Activated naive CD4-positive, alpha-beta T cell treated with anti-CD3 and anti-CD28 coated beads, Interleukin-2, amount 50 U/mL, for 72 hours (primary cell): ENCODE results near the gene GPHA2. TPM values are rescaled to one million over a fixed set of nuclear protein-coding genes. Genes with fewer than 3 reads are reported as not detected.
"Not testable (repeated sequence)": the region's sequence is repeated elsewhere in the genome, so short reads cannot be mapped to it uniquely, and the experiment has no call there.

ENCODE experiments used
- ATAC-seq, 2 donors: fragments of 150-1000 bp; cut with Tn5 transposase; 2 replicates each; pipeline ENCODE4 v1.10.0; 2021; ENCODE audit warnings: mild to moderate bottlenecking in 2 of 2, moderate library complexity in 2 of 2
- DNase-seq, 2 donors: peaks; one replicate each; pipeline ENCODE4 v3.0.0; 2021 to 2022; ENCODE audit warnings: low spot score in 2 of 2
- H3K27ac Mint-ChIP-seq, 2 donors: one replicate each; pipeline ENCODE4 v1.8.0; 2022; ENCODE audit warnings: mild to moderate bottlenecking in 2 of 2, mixed read lengths in 2 of 2
- H3K36me3 Mint-ChIP-seq, 2 donors: one replicate each; pipeline ENCODE4 v1.8.0; 2022; ENCODE audit warnings: mixed read lengths in 2 of 2
- H3K9me3 Mint-ChIP-seq, 2 donors: one replicate each; pipeline ENCODE4 v1.8.0; 2022; ENCODE audit warnings: mixed read lengths in 2 of 2
- total RNA-seq, 2 donors: library from RNA; stranded (reverse); gene quantifications; one replicate each; pipeline ENCODE4 v1.2.3, GENCODE V29; 2022

GPHA2 gene
- total RNA-seq = not detected

DNA sequence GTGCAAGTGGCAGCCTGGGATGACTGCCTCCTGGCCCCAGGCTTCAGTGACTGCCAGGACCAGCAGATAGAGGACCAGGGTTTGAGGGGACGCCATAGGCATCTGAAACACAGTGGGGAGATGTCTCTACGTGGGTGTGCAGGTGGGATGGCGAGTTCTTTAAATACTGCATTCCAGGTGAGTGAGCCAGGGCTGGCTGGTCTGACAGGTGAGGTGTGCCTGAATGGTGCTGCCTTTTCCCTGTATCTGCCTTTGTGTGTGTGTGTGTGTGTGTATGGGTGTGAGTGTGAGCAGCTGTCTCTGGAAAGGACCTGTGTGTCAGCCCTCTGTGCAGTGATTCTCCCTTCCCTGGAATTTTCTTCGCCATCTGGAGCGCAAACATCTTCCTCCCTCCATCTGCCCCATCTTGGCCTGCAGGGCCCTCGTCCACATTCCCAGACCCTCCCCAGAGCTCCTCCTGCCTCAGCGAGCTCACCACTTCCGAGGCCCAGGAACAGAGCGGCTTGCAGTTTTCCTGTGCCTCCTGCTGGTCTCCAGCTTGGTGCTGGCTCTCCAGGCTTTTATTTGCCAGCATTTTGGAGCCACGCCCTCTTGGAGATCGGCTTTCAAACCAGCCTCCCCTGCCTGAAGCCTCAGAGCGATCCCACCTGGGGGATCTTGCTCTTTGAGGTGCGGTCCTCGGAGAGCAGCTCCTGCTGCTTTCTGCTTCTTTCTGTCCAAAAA is at the start of gene GPHA2:
TSS of gene GPHA2 (minus strand) at position 535 of the 723 bp plus-strand sequence. CDS start at position 102, 433 bp downstream.
- ATAC-seq (no peak), DNase-seq (no peak)
- Mint-ChIP-seq H3K27ac (peak within 1 kb of the TSS in 1 of 2 donors; percentile 90), H3K36me3 (no peaks in the 10 kb centered on the region), H3K9me3 (no peaks in the 10 kb centered on the region)

DNA sequence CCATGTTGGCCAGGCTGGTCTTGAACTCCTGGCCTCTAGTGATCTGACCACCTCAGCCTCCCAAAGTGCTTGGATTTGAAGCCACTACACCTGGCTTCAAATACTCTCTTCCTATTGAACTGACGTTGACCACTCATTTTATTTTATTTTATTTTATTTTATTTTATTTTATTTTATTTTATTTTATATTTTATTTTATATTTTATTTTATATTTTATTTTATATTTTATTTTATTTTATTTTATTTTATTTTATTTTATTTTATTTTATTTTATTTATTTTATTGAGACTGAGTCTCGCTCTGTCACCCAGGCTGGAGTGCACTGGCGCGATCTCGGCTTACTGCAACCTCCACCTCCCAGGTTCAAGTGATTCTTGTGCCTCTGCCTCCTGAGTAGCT is 47.6 kb upstream of the GPHA2 start:
- H3K9me3 Mint-ChIP-seq, ATAC-seq, H3K27ac Mint-ChIP-seq, DNase-seq, H3K36me3 Mint-ChIP-seq: not testable (repeated sequence)

GRCh38 chr11:64976651-64977050 is 41.0 kb upstream of the GPHA2 start:
- DNase-seq (no peak), ATAC-seq (no peak)
- H3K27ac Mint-ChIP-seq = no peak overlapping the region
- no peaks in the 10 kb centered on the region for H3K9me3 Mint-ChIP-seq
- H3K36me3 Mint-ChIP-seq = no peaks in the 10 kb centered on the region

DNA sequence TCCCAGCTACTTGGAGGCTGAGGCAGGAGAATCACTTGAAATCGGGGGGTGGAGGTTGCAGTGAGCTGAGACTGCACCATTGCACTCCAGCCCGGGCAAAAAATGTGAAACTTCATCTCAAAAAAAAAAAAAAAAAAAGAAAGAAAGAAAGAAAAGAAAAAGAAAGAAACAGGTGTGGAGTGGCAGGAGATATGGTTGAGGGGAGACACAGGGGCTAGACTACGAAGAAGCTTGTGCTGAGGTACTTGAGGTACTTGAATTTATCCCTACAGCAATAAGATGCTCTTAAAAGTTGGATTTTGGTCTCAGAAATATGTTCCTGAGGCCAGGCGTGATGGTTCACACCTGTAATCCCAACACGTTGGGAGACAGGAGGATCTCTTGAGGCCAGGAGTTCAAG is 38.4 kb upstream of the GPHA2 start:
- H3K27ac Mint-ChIP-seq = no peak overlapping the region
- H3K9me3 Mint-ChIP-seq = no peaks in the 10 kb centered on the region

GRCh38 chr11:64971421-64972233 is 35.9 kb upstream of the GPHA2 start, which contains the start of gene MAJIN:
Gene MAJIN (minus strand): TSS chr11:64972108. CDS start chr11:64959405, 12,703 bp downstream.
- DNase-seq = peak; percentile 84 to 92

More for the DNA sequence above, 38.4 kb upstream of the GPHA2 start:
- no peaks in the 10 kb centered on the region for H3K36me3 Mint-ChIP-seq
- no peak for DNase-seq
- ATAC-seq = no peak

GRCh38 chr11:64970731-64971151 is 35.0 kb upstream of the GPHA2 start:
- peak; percentile 52 to 57 for DNase-seq
- Mint-ChIP-seq H3K36me3 (no peaks in the 10 kb centered on the region), H3K27ac (peak overlapping the region; percentile 84 to 99), H3K9me3 (no peaks in the 10 kb centered on the region)
- peak; percentile 84 to 87 for ATAC-seq

More at GRCh38 chr11:64971421-64972233, 35.9 kb upstream of the GPHA2 start, which contains the start of gene MAJIN:
- Mint-ChIP-seq H3K36me3 (no peaks in the 10 kb centered on the region), H3K27ac (peak within 1 kb of the TSS; percentile 84 to 99), H3K9me3 (no peaks in the 10 kb centered on the region)
- ATAC-seq = peak; percentile 28 to 45

GRCh38 chr11:64969209-64969608 is 33.5 kb upstream of the GPHA2 start:
- ATAC-seq (peak; percentile 23 to 33), DNase-seq (no peak)
- Mint-ChIP-seq H3K27ac (peak overlapping the region; percentile 58 to 84), H3K36me3 (no peaks in the 10 kb centered on the region), H3K9me3 (no peaks in the 10 kb centered on the region)

- Mint-ChIP-seq H3K27ac (peak overlapping the region; percentile 1 to 46), H3K9me3 (no peaks in the 10 kb centered on the region), H3K36me3 (no peaks in the 10 kb centered on the region)
- peak; percentile 25 to 53 for ATAC-seq
- no peak for DNase-seq
These were observed 31.7 kb upstream of the GPHA2 start for GRCh38 chr11:64967375-64967774.

- ATAC-seq = no peak
These were observed 27.5 kb upstream of the GPHA2 start for GRCh38 chr11:64963072-64963631.

GRCh38 chr11:64960719-64961118 is 25.0 kb upstream of the GPHA2 start:
- Mint-ChIP-seq H3K36me3 (no peaks in the 10 kb centered on the region), H3K9me3 (no peaks in the 10 kb centered on the region), H3K27ac (no peak overlapping the region)
- ATAC-seq (no peak), DNase-seq (no peak)

More at GRCh38 chr11:64963072-64963631, 27.5 kb upstream of the GPHA2 start:
- DNase-seq = no peak
- Mint-ChIP-seq H3K27ac (no peak overlapping the region), H3K36me3 (no peaks in the 10 kb centered on the region), H3K9me3 (no peaks in the 10 kb centered on the region)

DNA sequence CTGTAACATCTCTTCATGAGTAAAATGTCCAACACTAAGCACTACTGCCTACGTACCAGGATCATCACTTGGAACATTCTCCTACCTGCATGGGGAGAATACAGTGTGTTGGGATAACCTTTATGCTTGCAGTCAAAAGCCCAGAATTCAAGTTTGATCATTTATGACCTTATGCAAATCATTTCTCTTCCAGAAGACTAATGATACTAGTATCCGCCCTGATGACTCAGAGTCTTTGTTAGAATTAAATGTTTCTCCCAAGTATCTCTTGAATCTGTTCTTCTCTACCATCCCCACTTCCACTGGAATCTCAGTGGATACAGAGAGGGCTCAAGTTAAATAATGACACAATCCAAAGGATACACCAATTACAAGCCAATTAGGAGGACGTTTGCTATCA is 23.8 kb upstream of the GPHA2 start:
- DNase-seq = no peak
- no peak overlapping the region for H3K27ac Mint-ChIP-seq
- H3K9me3 Mint-ChIP-seq = no peaks in the 10 kb centered on the region
- ATAC-seq = no peak
- no peaks in the 10 kb centered on the region for H3K36me3 Mint-ChIP-seq

DNA sequence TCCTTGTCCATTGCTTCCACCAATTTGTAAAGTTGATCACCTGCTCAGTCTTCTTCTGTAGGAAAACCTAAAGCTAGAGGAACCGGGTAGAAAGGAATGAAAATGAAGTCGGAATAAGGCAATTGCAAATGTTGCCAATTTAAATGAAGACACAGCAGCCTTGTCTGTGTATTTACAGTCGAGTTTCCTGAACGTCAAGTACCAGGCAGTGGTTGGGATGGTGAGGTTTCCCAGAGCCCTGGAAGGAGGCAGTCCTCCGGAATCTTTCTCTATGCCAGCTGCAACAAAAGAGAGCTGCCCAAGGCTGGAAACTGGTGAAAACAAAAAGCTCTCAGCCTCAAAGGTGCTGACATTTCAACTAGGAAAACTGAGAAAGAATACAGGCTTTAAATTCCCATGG is 18.5 kb upstream of the GPHA2 start:
- Mint-ChIP-seq H3K9me3 (no peaks in the 10 kb centered on the region), H3K27ac (no peak overlapping the region), H3K36me3 (no peaks in the 10 kb centered on the region)
- ATAC-seq = no peak
- DNase-seq = no peak

DNA sequence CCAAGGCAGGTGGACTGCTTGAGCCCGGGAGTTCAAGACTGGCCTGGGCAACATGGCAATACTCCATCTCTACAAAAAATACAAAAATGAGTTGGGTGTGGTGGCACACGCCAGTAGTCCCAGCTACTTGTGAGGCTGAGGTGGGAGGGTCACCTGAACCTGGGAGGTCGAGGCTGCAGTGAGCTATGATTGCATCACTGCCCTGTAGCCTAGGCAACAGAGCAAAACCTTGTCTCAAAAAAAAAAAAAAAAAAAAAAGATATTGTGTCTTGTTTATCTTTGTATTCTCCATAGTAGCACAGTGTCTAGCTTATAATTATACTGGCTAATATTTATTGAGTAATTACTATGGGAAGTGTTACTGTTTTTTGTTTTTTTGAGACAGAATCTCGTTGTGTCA is 15.8 kb upstream of the GPHA2 start:
- Mint-ChIP-seq H3K27ac (no peak overlapping the region), H3K9me3 (no peaks in the 10 kb centered on the region), H3K36me3 (no peaks in the 10 kb centered on the region)
- no peak for DNase-seq
- no peak for ATAC-seq

- ATAC-seq (no peak), DNase-seq (no peak)
- Mint-ChIP-seq H3K36me3 (no peaks in the 10 kb centered on the region), H3K27ac (no peak overlapping the region), H3K9me3 (no peaks in the 10 kb centered on the region)
These were observed 11.6 kb upstream of the GPHA2 start for GRCh38 chr11:64947208-64947814.

GRCh38 chr11:64936539-64936938 is 846 bp upstream of the GPHA2 start:
- Mint-ChIP-seq H3K27ac (peak overlapping the region in 1 of 2 donors; percentile 90), H3K9me3 (no peaks in the 10 kb centered on the region), H3K36me3 (no peaks in the 10 kb centered on the region)
- ATAC-seq = no peak
- no peak for DNase-seq

GRCh38 chr11:64934682-64935358 is 873 bp downstream of the GPHA2 start:
- Mint-ChIP-seq H3K27ac (no peak overlapping the region), H3K9me3 (no peaks in the 10 kb centered on the region), H3K36me3 (no peaks in the 10 kb centered on the region)
- no peak for ATAC-seq
- DNase-seq = no peak
